Measurements from ENCODE around the gene MBOAT1. TPM values are rescaled to one million over a fixed set of nuclear protein-coding genes. Genes with fewer than 3 reads are reported as not detected.

MBOAT1 gene, protein sequence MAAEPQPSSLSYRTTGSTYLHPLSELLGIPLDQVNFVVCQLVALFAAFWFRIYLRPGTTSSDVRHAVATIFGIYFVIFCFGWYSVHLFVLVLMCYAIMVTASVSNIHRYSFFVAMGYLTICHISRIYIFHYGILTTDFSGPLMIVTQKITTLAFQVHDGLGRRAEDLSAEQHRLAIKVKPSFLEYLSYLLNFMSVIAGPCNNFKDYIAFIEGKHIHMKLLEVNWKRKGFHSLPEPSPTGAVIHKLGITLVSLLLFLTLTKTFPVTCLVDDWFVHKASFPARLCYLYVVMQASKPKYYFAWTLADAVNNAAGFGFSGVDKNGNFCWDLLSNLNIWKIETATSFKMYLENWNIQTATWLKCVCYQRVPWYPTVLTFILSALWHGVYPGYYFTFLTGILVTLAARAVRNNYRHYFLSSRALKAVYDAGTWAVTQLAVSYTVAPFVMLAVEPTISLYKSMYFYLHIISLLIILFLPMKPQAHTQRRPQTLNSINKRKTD
- total RNA-seq: 4.9 and 6.2 TPM in 2 replicates

DNA sequence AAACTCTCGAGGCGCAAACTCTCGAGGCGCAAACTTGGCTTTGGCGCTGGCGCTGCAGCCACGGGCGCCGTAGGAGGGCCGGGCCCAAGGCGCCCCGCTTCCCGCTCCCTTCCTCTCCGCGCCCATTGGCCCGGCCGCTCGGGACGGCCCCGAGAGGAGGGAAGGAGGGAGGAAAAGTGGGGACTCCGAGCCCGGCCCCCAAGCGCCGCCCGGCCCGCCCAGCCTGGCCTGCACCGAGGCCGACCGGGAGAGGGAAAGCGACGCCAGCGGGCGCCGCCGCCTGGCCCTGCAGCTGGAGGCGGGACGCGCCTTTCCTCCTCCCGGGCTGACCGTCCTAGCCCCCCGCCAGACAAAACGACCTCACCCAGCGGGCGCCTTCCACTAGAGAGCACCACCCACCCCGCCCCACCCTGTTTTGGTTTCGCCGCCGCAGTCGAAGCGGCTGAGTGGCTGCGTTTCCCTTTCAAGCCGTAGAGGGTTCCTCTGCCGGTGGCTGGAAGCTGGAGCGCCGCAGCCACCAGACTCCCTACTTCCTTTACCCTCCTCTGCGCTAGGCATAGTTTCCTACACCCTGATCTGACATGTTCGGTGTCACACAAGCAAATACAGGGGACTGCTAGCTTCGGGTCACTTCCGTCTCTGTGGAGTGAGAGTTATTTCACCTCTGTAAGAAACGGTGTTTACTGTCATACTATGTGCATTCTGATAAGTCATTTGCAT, at the start of gene MBOAT1:
MBOAT1 (minus strand) TSS at position 78 of the 720 bp plus-strand sequence. CDS start 235 bp downstream, outside the sequence.

Other genes with a start within 250 kb of the MBOAT1 start
- gene E2F3, start 189.4 kb upstream of the MBOAT1 start, total RNA-seq: 7.7 and 8.5 TPM in 2 replicates